HG03103 (cell line): ENCODE measurements around the gene USP10.
A peak's percentile ranks its signal among the peaks of the same experiment; 100 is the strongest.

Experiments used
- ATAC-seq: cut with Tn5 transposase; IDR thresholded peaks from one replicate; pipeline ENCODE4 v1.9.1; 2021; ENCODE audit warnings: low read depth; ENCODE audit not compliant: unreplicated experiment

USP10 gene, protein sequence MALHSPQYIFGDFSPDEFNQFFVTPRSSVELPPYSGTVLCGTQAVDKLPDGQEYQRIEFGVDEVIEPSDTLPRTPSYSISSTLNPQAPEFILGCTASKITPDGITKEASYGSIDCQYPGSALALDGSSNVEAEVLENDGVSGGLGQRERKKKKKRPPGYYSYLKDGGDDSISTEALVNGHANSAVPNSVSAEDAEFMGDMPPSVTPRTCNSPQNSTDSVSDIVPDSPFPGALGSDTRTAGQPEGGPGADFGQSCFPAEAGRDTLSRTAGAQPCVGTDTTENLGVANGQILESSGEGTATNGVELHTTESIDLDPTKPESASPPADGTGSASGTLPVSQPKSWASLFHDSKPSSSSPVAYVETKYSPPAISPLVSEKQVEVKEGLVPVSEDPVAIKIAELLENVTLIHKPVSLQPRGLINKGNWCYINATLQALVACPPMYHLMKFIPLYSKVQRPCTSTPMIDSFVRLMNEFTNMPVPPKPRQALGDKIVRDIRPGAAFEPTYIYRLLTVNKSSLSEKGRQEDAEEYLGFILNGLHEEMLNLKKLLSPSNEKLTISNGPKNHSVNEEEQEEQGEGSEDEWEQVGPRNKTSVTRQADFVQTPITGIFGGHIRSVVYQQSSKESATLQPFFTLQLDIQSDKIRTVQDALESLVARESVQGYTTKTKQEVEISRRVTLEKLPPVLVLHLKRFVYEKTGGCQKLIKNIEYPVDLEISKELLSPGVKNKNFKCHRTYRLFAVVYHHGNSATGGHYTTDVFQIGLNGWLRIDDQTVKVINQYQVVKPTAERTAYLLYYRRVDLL

DNA sequence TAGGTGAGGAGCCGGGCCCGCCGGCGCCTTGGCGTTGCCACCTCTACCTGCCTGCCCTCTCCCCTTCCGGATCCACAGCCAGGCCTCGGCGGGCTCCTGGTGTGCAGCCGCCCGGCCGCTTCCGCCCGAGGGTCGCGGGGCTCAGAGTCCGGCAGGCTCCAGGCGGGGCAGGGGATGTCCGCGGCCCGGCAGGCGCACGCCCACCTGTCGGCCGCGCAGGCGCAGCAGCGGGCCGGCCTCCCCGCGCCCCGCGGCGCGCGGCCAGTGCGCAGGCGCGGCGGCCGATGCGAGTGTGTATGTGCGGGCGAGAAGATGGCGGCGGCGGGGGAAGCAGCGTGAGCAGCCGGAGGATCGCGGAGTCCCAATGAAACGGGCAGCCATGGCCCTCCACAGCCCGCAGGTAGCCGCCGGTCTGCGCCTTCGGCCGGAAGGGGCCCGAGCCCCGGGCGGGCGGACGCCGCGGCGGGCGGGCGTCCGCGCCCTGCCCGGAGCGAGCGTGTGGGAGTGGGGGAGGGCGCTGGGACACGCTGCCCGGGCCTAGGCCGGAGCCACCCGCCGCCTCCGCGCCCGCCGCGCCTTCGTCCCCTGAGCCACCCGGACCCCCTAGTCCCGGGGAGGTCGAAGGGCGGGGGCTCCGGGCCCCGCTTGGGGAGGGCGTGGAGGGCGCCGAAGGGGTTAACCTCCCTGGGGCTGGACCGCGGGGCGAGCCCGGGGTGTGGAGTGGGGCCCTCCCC, at the start of gene USP10:
TSS of gene USP10 (plus strand) at position 289 of the 734 bp plus-strand sequence. CDS start at position 380, 91 bp downstream.
- ATAC-seq, result peak; percentile 69

DNA sequence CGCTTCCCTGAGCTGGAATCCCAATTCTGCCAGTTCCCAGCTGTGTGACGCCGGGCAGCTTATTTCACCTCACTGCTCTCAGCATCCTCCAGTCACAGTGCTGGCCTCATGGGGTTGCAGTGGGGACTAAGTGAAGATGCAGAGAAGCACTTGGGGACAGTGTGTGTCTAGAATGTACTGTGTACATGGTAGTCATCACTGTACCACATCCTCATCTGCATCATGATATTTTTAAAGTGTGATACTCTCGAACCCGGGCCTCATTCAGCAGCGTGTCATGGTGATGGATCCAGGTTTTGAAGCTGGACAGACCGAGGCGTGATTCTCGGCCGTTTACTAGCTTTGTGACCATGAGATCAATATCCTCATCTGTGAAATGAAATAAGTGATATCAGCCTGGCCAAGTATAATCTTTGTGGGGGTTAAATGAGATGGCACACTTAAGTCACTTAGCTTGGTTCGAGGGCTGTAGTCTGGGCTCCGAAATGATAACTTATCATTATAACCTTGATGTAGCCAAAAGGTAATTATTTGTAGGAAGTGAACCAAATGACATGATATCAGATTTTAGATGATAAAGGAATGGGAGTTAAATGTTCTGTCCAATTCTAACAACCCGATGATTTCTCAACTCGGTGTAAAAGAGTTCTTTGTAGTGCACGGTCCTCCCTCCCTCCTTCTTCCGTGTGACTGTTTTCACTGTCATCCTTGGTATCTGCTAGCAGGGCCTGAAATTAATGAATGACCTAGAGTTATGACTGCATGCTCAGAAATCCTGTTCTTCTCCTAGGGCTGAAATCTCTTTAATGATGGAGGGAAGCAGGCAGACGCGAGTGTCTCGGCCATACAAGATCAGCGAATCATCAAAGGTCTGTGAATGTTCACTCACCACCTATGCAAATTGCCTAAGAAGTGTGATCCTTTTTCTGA, 49.5 kb upstream of the USP10 start:
- ATAC-seq, result no peak

DNA sequence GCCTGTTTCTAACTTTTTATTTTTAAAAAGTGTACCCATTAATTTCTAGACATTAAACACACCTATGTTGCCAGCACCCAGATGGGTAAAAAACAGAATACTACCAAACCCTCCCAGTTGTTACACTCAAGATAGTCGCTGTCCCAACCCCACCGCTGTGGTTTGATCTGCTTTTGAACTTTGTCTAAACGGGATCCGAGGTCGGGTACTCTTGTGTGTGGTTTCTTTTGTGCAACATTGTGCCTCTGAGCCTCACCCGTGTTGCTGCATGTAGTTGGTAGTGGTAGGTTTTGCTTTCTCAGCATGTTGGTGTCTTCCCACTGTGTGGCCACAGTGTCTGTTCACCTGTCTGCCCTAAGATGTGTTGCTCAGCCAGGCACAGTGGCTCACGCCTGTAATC, 47.2 kb upstream of the USP10 start:
- no peak for ATAC-seq

DNA sequence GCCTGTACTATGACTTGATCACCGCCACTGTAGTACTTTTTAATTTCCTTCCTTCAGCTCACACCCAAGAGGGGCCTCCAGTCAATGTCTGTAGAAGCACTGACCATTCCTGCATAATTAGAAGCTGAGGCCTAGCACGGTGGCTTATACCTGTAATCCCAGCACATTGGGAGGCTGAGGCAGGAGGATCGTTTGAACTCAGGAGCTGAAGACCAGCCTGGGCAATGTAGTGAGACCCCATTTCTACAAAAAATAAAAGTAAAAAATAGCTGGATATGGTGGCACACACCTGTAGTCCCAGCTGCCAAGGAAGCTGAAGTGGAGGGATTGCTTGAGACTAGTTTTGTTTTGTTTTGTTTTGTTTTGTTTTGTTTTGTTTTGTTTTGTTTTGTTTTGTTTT, 45.6 kb upstream of the USP10 start:
- ATAC-seq, result no peak

DNA sequence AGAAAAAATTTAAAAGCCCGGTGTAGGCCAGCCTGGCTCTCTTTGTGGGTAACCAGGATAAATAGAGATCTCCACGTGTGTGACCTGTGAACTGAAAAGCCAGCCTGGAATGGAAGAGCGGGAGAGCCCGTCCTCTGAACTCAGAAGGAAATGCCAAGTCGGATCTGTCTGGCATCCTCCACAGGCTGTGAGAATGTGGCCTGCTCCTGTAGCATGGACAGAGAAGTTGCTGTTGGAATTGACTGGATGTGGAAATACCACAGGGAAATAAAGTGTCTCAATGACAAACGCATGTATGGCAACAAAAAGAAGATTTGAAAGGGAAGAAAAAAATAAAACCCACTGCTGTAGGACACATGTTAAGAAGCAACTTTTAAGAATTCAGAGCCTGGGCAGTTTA, 44.8 kb upstream of the USP10 start:
- no peak for ATAC-seq

DNA sequence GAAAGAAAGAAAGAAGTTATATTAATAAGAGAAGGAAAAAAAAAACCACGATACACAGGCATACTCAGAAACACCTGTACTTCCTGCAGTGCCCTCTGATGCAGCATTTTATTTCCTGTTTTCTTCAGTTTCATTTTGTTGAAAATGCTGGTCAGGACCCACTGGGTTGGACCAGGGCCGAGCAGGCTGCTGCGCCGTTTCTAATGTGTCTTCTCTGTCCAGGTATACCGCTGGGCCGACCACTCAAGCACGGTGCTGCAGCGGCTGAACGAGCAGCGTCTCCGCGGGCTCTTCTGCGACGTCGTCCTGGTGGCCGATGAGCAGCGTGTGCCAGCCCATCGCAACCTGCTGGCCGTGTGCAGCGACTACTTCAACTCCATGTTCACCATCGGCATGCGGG, 43.2 kb upstream of the USP10 start:
- no peak for ATAC-seq

DNA sequence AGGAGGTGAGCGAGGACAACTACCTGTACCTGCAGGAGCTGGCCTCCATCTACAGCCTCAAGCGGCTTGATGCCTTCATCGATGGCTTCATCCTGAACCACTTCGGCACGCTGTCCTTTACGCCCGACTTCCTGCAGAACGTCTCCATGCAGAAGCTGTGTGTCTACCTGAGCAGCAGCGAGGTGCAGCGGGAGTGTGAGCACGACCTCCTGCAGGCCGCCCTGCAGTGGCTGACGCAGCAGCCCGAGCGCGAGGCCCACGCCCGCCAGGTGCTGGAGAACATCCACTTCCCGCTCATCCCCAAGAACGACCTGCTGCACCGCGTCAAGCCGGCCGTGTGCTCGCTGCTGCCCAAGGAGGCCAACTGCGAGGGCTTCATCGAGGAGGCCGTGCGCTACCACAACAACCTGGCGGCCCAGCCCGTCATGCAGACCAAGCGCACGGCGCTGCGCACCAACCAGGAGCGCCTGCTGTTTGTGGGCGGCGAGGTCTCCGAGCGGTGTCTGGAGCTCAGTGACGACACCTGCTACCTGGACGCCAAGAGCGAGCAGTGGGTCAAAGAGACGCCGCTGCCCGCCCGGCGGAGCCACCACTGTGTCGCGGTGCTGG, 42.5 kb upstream of the USP10 start:
- ATAC-seq, result no peak

DNA sequence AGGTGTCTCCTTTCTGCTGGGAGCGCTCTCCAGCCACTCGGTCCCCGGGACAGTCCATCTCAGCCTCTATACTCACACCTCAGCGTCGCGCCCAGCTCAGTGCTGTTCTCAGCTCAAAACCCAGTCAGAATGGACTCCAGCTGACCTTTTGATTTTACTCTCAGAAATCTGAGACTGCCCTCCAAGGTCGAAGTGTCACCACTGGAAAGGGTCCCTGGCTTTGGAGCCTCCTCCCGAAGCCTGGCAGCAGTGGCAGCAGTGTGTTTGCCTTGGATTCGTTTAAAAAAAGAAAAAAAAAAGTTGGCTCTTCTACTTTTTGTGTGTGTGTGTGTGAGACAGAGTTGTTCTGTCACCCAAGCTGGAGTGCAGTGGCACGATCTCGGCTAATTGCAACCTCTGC, 41.1 kb upstream of the USP10 start:
- ATAC-seq, result no peak

DNA sequence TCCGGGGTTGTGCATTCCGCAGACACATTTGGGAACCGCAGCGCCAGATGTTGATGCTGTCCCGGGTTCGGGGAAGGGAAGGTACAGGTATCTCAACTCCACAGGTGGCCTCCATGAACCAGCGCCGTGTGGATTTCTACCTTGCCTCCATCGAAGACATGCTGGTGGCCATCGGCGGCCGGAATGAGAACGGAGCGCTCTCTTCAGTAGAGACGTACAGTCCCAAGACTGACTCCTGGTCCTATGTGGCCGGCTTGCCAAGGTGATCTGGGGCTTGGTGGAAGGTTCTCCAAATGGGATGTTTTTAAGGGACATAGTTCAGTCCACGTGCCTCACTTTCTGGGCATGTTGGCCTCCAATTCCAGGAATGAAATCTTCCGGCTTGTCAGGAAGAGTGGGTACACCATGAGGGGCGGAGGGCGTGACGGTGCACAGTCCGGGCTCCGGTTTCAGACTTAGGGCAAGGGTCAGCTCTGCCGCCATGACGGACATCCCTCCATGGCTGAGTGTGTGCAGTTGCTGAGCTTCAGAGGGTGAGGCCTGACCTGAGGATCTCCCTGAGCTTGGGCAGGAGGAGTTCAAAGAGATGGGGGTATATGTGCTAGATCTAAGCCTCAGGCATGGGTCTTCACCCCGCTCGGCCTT, 40.0 kb upstream of the USP10 start:
- no peak for ATAC-seq

DNA sequence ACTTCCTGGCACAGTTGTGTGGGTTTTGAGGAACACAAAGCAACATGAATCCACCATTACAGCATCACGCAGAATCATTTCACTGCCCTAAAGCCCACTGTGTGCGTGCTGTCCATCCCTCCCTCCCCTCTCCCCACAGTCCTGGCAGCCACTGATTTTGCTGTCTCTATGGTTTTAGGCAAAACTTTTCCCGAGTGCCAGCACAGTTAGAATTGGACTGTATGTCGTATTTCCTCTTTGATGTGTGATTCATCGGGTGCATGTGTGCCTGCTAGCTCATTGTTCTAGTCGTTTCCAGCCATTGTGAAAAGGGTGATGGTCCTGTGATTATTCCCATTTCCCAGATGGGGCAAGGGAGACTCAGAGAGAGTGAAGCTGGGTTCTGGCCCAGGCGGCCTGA, 38.8 kb upstream of the USP10 start:
- ATAC-seq, result no peak

DNA sequence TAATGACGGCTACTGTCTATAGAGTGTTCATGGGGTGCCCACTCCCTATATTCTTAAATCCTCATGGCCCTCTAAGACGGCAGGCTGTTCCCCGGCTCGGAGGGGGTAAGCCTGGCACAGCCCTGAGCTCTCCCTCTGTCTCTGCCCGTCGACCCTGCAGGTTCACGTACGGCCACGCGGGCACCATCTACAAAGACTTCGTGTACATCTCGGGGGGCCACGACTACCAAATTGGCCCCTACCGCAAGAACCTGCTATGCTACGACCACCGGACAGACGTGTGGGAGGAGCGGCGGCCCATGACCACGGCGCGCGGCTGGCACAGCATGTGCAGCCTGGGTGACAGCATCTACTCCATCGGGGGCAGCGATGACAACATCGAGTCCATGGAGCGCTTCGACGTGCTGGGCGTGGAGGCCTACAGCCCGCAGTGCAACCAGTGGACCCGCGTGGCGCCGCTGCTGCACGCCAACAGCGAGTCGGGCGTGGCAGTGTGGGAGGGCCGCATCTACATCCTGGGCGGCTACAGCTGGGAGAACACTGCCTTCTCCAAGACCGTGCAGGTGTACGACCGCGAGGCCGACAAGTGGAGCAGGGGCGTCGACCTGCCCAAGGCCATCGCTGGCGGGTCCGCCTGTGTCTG, 38.3 kb upstream of the USP10 start:
- ATAC-seq, result no peak

DNA sequence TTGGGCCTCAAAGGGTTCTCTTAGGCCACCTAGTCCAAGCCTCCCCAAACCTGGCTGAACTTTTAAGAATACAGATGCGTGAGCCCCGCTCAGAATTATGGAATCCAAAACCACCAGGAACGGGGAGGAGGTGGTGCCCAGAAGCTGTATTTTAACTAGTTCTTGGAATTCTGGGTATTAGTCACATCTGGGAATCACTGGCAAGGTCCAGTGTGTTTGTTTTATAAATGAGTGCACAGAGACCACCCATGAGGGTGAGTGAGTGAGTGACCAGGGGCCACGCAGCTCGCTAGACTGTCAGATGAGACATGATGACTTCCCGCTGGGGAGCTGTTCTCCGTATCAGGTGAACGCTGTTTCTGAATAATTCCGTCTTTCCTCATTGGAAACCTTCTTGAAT, 37.3 kb upstream of the USP10 start:
- no peak for ATAC-seq

DNA sequence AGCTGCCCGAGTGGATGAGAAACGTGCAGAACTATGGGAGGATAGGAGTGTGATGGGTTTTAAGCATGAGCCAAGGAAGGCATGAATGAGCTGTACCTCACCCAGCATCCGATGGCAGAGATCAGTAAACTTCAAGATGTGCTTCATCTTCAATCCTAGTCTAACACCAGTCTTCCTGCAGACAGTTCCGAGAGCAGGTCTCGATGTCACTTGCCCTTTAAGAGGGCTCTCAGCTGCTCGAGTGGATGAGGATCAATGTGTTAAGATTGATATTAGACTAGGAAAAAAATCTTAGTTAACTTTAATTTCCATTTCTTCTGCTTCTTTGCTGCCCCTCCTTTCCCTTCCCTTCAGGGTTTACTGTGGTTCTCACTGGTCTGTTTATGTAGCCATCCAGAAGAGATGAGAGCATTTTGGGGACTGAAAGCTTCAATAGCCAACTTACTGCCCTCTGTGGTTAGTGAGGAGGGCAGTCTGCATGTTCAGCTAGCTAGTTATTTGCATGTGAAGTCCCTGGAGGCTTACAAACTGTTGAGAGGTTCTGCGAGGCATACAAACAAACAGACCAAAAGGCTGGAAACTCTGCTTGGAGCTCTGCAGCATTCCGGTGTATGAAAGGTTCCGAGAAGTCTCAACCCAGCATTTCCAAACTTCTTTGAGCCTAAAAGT, 36.2 kb upstream of the USP10 start:
- ATAC-seq, result no peak

DNA sequence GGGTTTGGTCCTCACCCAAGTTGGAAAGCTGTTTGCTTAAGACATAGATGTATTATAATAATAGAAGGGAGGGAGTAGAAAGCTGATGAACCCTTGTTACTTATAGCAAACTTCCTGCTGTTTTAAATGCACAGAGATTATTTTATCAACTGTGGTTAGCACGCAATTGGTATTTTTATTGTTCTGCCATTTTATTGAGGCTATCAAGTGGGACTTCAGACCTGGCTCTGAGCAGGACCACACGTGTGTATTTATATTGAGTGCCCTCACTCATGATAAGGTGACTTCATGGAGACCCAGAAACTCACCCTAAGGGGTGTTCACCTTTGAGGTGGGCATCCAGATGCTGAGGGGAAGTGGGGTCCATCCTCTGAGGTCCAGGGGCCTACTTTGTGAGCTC, 34.4 kb upstream of the USP10 start:
- no peak for ATAC-seq

DNA sequence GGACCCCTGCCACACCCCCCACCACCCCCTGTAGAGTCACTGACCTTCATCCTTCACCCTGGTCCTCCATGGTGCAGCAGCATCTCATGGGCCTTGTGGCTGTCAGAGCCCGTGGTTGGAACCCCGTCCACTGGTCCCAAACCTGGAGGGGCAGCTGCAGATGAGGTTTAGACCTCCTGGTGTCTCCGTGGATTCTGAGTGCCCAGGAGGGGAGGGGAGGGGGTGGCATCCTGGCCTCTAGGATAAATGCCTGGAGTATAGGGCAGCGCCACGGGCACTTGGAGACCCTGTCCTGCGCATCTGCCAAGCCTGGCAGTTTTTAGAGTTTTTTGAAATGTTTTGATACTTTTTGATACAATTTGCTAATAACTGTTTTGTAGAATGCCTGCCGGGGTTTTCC, 34.0 kb upstream of the USP10 start:
- no peak for ATAC-seq

DNA sequence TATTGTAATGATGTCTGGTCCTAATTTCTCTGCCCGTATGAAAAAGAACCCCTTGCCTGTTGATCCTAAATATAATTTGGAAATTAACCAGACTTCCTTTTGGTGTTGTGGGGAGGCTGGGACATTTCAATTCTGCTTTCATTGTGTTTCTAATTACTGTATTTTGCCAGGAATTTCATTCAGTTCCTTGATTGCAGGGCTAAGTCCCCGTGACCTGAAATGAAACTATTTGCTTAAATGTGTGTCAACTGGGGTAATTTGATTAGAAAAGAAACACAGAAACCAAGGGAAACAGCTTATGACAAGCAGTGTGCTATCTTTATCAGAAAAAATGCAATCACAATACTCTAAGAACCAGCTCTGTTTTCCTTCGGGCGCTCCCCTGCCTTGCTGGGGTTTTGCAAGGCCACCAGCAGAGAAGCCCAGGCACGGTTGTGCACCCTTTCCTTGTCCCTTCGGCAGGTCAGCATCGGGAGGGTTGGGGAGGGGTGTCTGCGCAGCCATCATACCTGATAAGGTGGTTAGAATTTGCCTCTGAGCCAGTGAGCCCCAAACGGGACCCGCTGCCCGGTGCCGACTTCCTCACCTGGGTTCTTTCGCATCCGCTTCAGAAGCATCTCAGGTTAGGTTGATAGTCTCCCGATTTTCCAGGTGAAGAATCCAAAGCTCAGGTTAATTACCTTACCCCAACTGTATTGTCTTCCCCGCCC, 32.0 kb upstream of the USP10 start:
- ATAC-seq, result no peak

DNA sequence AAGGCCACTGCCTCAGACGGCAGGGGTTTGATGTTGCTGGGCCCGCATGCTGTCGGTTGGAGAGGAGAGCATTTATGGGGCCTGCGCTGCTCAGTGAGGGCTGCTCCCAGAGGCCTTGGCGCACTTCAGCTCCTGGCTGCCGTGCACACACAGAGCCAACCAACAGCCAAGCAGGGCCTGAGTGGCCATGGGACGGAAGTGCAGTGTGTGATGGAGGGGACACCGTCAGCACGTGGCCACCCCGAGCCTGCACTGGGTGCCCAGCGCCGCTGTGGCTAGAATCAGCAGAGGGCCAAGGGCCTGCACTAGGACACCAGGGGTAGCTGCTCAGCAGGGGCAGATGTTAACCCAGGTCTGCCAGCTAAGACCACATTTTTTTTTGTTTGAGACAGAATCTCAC, 29.7 kb upstream of the USP10 start:
- no peak for ATAC-seq
